NCI-H2081 (cell line): ENCODE results near the gene C5orf58.

Experiments used
- DNase-seq, 2 experiments: peaks; one replicate each; lab custom pipeline; 2025; lab: John Stamatoyannopoulos, UW

C5orf58 gene, protein sequence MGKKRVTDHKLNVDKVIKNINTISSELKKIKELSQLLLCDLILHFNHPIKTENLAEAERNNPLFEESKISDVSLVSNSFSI

DNA sequence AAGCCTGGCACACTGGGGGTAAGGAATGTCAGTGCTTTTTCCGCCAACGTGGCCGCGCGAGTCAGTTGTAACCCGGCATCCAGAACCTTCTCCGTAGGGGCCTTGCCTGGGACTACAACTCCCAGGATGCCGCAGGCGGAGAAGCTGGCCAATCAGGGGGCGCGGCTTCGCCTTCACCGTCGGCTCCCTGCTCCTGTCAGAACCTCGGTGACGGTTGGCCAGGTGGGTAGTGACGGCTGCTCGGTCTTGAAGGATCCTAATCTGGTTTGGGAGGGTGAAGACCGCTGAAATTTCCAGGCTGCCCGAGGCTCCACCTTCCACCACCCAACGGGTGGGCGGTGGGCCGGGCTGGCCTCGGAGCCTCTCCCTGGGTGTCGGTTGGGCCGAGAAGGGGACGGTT, at the start of gene C5orf58:
Gene C5orf58 (plus strand): TSS at position 200 of the 400 bp plus-strand sequence. CDS start 1,992 bp downstream, outside the sequence.
- DNase-seq: no peak

DNA sequence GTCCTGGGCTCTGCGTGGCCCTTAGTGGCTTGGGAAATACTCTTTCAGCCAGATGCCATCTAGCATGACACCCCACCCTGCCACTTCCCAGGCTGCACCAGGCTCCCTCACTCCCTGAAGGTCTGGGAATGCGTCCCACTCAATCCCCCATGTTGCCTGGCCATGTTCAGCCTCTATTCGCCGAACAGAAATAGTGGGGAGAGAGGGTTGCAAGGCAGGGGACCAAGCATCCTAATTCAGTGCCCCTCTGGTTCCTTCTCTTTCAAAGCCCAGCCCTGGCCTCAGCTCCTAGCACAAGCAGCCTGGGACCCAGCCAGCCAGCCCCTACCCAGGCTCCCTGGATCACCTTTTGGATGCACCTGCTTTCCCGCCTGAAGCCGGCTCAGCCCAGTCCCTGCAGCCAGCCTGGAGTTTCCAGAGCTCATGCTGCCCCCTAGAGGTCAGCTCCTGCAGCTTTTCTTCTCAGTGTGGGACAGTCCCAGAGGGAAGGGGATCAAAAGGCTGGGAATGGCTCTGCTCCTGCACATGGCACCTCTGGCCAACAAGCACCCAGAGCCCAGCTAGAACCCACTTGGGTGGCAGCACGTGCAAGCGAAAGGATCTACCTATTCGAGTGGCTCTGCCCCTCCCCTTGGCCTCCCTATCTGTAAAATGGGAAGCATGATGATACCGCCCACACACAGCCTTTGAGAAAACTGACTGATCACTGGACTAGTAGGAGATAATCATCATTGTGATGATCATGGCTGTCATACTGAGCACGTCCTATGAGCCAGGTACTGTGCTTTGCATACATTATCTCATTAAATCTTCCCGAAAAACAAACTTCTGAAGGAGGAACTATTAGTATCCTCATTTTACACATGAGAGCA, 48.7 kb upstream of the C5orf58 start:
- no peak for DNase-seq

DNA sequence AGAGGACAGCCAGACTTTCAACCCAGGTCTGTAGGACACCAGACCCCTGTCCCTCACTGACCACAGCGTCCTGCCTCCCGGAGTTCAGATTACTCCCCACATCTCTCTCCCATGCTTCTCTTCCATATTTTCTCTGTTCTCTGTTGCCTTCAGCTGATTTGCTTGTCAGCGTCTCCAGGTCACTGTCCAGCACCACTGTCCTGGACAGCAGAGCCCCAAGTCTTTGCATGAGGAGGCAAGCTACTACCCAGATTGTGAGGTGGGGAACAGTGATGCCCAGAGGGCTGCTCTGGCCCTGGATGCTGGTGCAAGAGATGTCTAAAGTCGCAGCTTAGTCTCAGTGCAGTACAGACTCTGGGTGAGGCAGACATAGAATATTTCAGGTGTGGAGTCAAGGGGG, 48.0 kb upstream of the C5orf58 start:
- no peak for DNase-seq

DNA sequence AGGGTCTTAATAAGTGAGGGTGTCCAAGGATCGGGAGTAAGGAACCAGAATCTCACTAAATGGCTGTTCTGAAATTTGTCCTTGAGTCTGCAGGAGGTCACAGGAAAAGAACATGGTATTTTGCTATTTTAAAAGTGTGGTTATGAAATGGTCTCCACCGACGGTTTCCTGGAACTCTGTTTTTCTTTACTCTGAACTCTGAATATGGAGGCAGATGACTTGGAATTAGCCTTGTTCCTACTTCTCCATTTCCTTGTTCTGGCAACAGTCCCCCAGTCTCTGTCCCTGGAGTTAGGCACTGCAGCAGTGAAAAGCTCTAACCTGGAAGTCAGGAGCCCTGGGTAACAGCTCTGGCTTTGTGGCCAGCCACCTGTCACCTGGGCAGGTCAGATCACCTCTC, 46.6 kb upstream of the C5orf58 start:
- DNase-seq: no peak

DNA sequence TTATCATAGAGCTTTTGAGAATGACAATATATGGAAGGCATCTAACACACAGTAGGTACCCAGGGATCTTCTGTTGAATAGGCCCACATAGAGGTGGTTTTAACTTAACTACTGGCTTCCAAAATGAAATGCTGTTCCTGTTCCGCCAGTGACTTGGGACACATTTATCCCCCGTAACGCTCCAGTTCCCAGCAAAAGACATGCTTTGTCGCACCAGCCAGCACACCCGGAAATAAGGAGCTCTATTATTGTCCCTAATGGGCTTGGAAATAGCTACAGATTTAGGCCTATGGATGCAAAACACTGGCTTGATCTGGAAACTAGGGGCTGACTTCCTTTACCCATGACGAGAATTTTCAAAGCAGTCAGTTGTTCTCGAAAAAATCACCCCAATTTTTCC, 45.9 kb upstream of the C5orf58 start:
- no peak for DNase-seq

DNA sequence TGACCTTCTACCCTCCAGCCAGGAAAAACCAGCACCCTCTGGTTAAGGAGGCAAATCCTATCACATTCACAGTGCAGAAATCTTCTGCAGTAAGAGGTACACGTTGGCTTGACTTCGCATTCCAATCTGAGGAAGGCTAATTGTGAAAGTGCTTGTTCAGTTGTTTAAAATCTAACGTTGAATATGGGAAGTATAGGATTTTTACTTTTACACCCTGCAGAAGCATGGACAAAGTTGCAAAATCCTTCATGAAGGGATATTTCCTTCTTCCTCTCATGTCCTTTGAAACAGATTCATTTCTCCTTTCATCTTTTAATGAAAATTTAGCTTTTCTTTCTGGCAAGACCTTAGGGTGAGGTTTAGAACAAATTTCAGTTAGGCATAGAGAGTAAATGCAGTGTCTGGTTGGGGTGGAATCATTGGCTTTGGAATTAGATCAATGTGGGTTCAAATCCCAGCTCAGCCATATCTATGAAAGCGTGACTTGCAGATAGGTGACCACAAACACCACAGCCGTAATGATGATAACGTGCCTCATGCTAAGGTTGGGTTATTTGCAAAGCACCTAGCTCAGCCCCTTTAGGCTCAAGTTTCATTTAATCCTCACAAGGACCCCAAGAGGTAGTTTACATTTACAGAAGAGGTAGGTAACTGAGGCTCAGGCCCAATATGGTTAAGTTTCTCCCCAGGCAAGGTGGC, 42.2 kb upstream of the C5orf58 start:
- DNase-seq: no peak

DNA sequence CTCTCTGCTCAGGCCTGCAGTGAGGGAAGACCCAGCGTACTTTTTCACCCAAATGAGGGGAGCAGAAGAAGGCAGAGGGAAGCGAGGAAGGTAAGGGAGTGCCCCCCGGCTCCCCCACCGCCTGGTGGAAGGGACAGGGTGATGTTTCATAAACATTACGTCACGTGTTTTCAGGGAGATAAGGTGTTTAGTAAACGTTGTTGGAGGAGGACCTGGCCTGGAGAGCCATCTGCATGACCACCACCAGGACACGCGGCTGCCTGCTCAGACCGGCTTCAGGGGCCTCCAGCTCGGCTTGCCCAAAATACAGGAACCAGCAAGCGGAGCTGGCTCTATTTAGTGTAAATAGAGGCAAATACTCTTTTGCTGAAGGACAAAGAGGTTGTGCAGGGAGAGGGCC, 40.0 kb upstream of the C5orf58 start:
- no peak for DNase-seq

DNA sequence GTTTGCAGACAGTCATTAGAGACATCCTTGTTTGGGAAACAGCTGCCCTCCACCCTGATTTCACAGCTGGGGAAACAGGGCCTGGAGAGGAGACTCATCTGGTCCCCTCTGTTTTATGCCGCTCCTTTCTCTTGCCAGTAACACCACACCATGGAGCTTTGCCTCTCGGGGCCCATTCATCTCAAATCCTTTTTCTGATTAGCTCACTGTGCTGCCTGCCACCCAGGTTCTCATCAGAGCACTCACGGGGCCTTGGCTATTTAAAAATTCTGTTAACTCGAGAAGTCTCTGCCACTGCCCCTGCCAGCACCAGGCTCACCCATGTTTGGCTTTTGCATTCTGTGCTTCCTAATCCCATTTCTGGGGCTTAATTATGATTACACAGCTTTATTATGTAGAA, 36.8 kb upstream of the C5orf58 start:
- no peak for DNase-seq

DNA sequence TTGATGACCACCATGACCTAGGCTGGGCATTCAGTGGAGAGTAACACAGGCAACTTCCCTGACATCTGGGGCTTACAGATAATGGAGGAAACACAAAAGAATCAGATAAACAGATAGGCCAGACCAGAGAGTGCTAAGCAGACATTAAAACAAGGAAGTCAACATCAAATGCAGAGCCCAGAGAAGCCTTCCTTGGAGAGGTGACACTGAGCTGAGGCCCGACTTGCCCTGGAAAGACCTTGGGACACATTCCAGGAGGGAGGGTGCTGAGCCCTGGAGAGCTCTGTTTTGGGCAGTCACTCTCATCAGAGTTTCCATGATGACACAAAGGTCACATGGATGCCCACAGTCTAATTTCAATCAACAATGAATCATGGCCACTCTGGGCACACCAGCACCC, 31.9 kb upstream of the C5orf58 start:
- DNase-seq: no peak

DNA sequence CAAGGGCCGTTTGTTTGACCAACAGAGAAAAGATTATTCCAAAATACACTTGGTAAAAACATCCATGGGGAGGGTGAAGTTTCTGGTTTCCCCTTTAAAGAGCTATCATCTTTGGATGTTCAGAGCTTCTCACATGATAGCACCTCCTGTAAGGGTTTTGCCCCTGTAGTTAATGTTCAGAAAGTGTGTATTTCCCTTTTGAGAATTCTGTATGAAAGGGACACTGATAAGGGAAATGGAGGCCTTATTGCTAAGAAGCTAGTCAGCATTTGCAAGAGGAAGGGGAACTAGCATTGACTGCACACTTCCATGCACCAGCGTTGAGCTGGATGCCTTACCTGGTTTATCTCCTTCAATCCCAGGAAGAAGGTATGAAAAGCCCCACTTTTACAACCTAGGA, 31.5 kb upstream of the C5orf58 start:
- no peak for DNase-seq

DNA sequence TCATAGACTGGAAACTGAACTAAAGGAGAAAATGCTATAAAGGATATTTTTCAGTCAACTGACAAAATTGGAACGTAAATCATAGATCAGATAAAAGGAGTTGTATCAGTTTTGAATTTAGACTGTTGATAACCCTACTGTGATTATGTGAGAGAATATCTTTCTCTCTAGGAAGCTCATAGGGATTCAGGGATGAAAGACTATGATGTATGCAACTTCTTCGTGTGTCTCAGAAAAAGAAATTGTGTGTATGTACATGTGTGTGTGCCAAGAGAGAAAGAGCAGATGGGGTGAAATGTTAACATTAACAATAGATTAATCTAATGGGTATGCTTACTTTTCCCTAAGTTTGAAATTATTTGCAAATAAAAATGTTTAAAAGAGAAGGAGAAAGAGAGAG, 30.7 kb upstream of the C5orf58 start:
- DNase-seq: no peak

DNA sequence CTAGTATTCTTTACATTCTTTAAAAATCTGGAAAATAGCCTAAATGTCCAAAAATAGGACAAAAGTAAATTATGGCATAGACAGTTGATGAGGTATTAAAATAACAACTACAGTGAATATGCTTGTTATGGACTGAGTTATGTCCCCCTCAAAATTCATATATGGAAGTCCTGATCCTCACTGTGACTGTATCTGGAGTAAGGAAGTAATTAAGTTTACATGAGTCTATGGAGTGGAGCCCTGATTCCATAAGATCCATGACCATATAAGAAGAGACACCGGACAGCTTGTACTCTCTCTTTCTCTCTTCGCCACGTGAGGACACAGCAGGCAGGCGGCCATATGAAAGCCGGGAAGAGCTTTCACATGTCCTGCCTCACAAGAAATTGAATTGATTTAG, 28.6 kb upstream of the C5orf58 start:
- DNase-seq: no peak

DNA sequence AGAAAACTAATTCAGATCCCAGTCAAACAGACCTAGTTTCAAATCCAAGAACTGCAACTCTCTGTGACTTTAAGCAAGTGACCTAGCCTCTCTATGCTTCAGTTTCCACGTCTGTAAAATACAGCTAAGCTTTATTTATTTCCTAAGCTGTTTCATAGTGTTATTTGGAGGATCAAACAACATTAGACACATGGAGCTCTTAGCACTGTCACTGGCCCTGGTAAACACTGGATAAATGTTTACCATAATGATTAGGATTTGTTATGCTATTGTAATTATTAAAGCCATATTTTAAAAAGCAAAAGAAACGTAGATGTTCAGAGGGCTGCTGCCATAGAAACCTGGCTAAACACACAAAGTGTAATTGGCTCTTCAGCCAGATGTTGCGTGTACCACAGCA, 26.6 kb upstream of the C5orf58 start:
- no peak for DNase-seq

DNA sequence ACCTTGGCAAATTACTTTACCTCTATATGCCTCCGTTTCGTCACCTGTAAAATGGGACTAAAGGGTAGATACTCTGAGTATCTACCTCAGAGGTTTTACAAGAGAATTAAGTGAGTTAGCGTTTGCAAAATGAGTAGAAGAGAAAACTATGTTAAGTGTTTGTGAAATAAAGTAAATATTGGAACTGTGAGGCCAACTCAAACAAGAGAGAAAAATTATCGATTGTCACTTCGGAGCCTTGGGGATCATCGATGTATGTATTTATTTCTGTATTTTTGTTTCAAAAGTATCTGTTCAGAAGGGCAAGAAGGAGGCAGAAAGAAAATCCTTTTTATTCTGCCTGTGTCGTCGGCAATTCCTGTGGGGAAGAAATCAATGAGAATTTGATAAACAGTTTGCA, 25.8 kb upstream of the C5orf58 start:
- DNase-seq: no peak

DNA sequence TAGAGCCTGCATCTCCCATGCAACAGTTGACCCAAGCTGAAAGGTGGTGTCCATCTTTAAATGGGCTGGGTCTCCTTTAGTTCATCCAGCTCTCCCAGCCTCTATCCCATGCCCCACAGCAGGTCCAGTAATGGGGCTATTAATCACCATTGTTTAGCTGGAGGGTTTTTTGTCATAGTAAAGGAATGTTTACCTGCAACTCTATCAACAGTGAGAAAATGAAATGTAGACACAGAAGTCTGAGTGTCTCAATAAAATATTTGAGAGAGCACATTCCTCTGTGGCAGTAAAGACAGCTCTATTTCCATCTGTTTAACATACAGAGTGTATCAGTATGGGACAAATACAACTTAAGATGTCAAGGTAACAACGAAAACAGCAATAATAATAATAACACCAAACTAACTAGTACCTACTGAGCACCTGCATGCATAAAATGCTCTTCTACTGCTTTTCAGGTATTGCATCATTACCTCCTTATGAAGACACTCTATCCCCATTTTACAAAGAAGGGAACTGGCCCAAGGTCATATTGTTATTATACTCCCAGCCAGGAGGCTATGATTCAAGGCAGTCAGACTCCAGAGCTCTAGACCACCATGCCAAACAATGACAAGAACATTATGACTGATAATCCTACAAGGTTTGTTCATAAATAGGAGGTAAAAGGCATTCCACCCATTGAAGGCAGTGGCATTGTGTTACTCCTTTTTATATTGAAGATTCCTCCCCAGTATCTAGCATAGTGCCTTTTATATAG, 21.0 kb upstream of the C5orf58 start:
- DNase-seq: no peak

DNA sequence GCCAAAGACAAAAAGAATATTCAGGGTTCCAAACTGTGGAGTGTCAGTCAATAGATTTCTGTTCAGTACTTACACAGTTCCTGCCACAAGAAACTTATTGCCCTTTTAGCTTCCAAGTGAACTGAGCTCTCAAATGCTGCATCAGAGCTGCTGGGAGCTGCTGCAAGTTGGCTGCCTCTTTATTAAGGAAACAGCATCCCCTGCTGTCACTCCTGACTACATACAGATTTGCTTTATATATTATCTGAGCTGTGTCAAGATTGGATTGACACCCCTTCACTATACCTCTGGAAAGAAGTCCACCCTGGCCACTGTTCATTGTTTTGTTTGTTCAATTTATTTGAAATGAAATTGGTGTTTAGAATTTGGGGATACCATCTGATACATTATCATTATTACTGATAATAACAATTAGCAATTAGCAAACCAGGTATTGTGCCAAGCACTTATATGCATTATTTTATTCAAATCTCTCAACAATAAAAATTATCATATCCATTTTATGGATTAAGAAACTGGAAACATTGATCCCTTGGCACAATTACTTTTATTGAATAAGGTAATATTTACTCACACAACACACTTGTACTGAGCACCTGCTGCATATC, 16.4 kb upstream of the C5orf58 start:
- DNase-seq: no peak

DNA sequence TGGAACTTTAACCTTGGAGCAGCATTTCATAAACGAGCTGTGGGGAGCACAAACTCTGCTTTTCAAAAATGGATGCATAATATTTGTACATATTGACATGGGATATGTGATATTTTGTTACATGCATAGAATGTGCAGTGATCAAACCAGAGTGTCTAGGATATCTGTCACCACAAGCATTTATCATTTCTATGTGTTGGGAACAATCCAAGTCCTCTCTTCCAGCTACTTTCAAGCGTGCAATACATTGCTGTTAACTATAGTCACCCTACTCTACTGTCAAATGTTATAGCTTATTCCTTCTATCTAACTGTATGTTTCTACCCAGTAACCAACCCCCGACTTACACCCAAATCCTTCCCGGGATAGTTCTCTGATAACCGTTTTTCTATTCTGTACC, 15.0 kb upstream of the C5orf58 start:
- DNase-seq: no peak

DNA sequence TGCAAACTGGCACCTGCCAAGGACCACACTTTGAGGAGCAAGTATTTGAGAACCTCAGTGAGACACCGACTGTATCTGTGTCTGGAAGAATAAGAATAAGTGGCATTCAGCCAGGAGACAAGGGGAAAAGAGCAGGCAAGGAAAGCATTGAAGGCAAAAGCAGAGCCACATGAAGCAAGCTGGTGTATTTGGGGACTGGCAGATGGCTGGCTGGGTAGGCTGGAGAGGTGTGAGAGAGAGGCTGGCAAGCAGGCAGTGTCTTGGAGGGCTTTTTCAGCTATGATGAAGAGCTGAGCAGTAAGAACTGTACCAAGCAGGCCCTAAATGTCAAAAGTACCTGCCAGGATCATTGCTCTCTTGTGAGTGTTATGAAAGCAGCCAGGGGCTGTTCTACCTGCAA, 14.1 kb upstream of the C5orf58 start:
- no peak for DNase-seq

DNA sequence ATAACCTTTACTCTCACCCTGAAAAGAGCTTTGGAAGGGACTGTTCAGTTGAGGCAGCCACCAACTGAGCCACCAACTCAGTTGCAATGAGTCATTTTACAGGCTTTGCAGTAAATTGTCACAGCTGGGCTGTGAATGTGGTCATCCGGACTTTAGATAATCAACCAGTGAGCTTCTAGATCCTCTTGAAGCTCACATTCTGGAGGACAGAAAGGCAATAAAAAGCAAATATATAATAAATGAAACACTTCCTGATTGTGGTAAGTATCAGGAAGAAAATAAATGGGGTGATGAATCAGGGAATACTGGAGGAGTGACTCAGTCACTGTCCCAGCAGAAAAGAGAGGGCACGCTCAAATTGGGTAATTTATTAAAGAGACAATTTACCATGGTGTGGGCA, 13.2 kb upstream of the C5orf58 start:
- no peak for DNase-seq

DNA sequence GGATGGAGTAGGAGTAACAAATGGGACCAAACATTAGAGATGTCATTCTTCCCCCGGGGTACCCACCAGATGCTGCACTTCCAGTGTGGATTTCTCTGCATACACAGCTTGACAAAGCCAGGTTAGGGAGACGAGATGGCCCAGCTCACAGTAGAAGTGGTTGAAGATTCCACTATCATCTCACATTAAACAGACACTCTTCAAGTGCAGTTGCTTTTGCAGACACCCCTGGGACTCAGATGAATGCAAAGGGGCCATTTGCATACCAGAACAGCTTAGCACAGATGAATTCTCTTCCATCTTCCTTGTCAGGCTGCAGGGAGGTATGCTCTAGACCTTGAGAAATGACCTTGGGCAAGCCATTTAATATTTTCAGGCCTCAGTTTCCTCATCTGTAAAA, 12.6 kb upstream of the C5orf58 start:
- no peak for DNase-seq

DNA sequence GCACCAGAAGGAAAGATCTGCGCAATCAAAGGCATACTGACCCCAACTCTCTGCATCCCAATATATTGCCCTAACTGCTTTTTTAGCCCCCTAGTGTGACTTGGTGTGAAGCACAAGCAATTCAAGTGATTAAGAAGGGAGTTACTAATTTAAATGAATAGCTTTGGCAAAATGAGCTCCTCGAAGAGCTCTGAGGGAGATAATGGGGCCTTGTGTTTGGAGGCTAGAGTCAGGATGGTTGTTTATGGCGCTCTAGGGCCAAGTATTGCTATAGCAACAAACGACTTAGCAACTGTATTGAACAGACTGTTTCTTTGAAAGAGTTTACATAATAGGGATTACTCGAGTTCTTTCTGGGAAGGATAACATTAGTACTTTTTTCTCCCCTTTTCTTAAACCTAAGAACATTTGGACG, 11.5 kb upstream of the C5orf58 start:
- DNase-seq: no peak

DNA sequence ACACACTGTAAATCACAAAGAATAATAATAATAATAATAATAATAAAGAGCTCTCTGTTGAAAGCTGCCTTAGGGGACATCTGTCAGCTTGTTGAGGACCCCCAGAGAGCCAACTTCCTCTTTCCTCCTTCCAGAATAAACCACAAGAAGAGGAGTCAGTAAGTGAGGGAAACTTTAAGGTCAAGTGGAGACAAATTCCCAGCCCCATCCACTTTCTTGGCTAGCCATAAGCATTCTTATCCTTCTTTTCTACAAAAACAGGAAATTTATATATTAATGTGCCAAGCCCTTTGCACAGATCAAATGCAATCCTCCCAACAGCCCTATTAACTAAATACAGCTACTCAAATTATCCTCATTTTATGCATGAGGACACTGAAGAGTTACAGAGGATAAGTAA, 9.4 kb upstream of the C5orf58 start:
- DNase-seq: no peak
